HepG2 (cell line): ENCODE measurements around the gene SLC22A5. TPM values are rescaled to one million over a fixed set of nuclear protein-coding genes. Genes with fewer than 3 reads are reported as not detected.

ENCODE experiments used
- AHDC1 ChIP-seq: sonication (generic); formaldehyde crosslinking; IDR thresholded peaks from 2 replicates; pipeline ENCODE4 v1.5.1; 2020; ENCODE audit warnings: mild to moderate bottlenecking, missing genetic modification reagents, borderline replicate concordance
- CEBPB ChIP-seq: IDR thresholded peaks from 2 replicates; pipeline ENCODE4 v1.6.1; 2011; ENCODE audit warnings: low read depth, low read length, improper control_type of control experiment, borderline replicate concordance
- CHCHD3 ChIP-seq: sonication (generic); formaldehyde crosslinking; IDR thresholded peaks from 2 replicates; pipeline ENCODE4 v1.8.0; 2022; ENCODE audit warnings: mild to moderate bottlenecking, missing genetic modification reagents, moderate library complexity
- DRAP1 ChIP-seq: IDR thresholded peaks from 2 replicates; pipeline ENCODE4 v1.6.1; 2016; ENCODE audit warnings: missing genetic modification reagents, missing compliant biosample characterization
- ELK4 ChIP-seq: sonication (generic); formaldehyde crosslinking; IDR thresholded peaks from 2 replicates; pipeline ENCODE4 v1.9.0; 2021; ENCODE audit warnings: missing genetic modification reagents, borderline replicate concordance
- GATAD1 ChIP-seq: IDR thresholded peaks from 2 replicates; pipeline ENCODE4 v1.6.1; 2016; ENCODE audit warnings: missing genetic modification reagents, missing compliant biosample characterization
- HNRNPL ChIP-seq: fragments of 200-400 bp; formaldehyde crosslinking; IDR thresholded peaks from 2 replicates; pipeline ENCODE4 v1.6.1; 2017; ENCODE audit warnings: mild to moderate bottlenecking, low read depth, low read length
- MAX ChIP-seq: IDR thresholded peaks from 2 replicates; pipeline ENCODE4 v1.6.1; 2012; ENCODE audit warnings: inconsistent platforms
- NFATC3 ChIP-seq: sonication (generic); formaldehyde crosslinking; IDR thresholded peaks from 2 replicates; pipeline ENCODE4 v1.5.1; 2020; ENCODE audit warnings: mild to moderate bottlenecking, missing genetic modification reagents
- NFKB2 ChIP-seq: sonication (generic); formaldehyde crosslinking; IDR thresholded peaks from 2 replicates; pipeline ENCODE4 v1.4.0; 2020; ENCODE audit warnings: missing genetic modification reagents, borderline replicate concordance
- SALL1 ChIP-seq: sonication (generic); formaldehyde crosslinking; IDR thresholded peaks from 2 replicates; pipeline ENCODE4 v1.8.0; 2022; ENCODE audit warnings: mild to moderate bottlenecking, missing genetic modification reagents
- TIGD3 ChIP-seq: sonication (generic); formaldehyde crosslinking; IDR thresholded peaks from 2 replicates; pipeline ENCODE4 v1.5.1; 2020; ENCODE audit warnings: mild to moderate bottlenecking, missing genetic modification reagents, borderline replicate concordance
- USF2 ChIP-seq, 2 experiments: sonication (generic) in 1 of 2; formaldehyde crosslinking in 1 of 2; IDR thresholded peaks; 2 replicates each; pipeline versions ENCODE4 v1.5.1 to v1.6.1; 2011 to 2020; ENCODE audit warnings: borderline replicate concordance in 1 of 2, low read depth in 1 of 2, low read length in 1 of 2, mild to moderate bottlenecking in 1 of 2, missing genetic modification reagents in 1 of 2, moderate library complexity in 1 of 2
- ZMYM3 ChIP-seq: sonication (generic); formaldehyde crosslinking; IDR thresholded peaks from 2 replicates; pipeline ENCODE4 v1.5.1; 2020; ENCODE audit warnings: mild to moderate bottlenecking, missing genetic modification reagents
- ZNF530 ChIP-seq: sonication (generic); formaldehyde crosslinking; IDR thresholded peaks from 2 replicates; pipeline ENCODE4 v1.5.0; 2020; ENCODE audit warnings: low read depth, mild to moderate bottlenecking, missing genetic modification reagents
- ZNF567 ChIP-seq: sonication (generic); formaldehyde crosslinking; IDR thresholded peaks from 2 replicates; pipeline ENCODE4 v1.8.1; 2023; ENCODE audit warnings: mild to moderate bottlenecking, missing genetic modification reagents, borderline replicate concordance
- polyA plus RNA-seq, 8 experiments: library from polyadenylated mRNA; depleted of rRNA in 3 of 8; stranded (reverse) in 7 of 8; unstranded in 1 of 8; fragments of >200 nt; fragmentation: Illumina TruSeq in 4 of 8; extraction: Trizol in 4 of 8; gene quantifications; 2 replicates each; pipeline versions ENCODE4 v1.2.1 to v1.2.3, GENCODE V29; 2011 to 2016; ENCODE audit warnings: low read depth in 4 of 8, missing spikeins in 1 of 8, mixed read lengths in 1 of 8; ENCODE audit not compliant: insufficient read depth in 1 of 8
- total RNA-seq, 5 experiments: library from RNA; depleted of rRNA; stranded (reverse); fragments of >200 nt; fragmentation: Illumina TruSeq; extraction: Trizol; gene quantifications; 2 replicates each; pipeline ENCODE4 v1.2.3, GENCODE V29; 2016; ENCODE audit warnings: low read depth in 1 of 5

Gene SLC22A5
- total and polyA plus RNA-seq, 2 of the 13 experiments (the other 11 are each of a cell fraction or from before 2014, with no cell fraction given) = 7.1 to 15.1 TPM

- no peak for TF ChIP-seq CEBPB
- TF ChIP-seq CHCHD3 (CRISPR knock-in tag) = no peak
- TF ChIP-seq DRAP1 (CRISPR knock-in tag) = 0 out of 2 replicates have a peak, but pooled peaks have one; percentile 13
- TF ChIP-seq GATAD1 (CRISPR knock-in tag) = 0 out of 2 replicates have a peak, but pooled peaks have one; percentile 28
- no peak for TF ChIP-seq AHDC1 (CRISPR knock-in tag)
- TF ChIP-seq ZNF530 (CRISPR knock-in tag) = no peak
- TF ChIP-seq NFKB2 (CRISPR knock-in tag) = no peak
- no peak for TF ChIP-seq ZNF567
- no peak for TF ChIP-seq TIGD3 (CRISPR knock-in tag)
- no peak for TF ChIP-seq USF2 (IDR thresholded peaks at IDR 0.05; ENCODE audit: low read depth, low read length)
- TF ChIP-seq USF2 (CRISPR knock-in tag; IDR thresholded peaks at IDR 0.05; ENCODE audit: borderline replicate concordance) = no peak
- TF ChIP-seq MAX = no peak
- no peak for TF ChIP-seq NFATC3 (CRISPR knock-in tag)
- TF ChIP-seq HNRNPL = no peak
- peak; percentile 51; the same call in 1 of the 2 replicates for TF ChIP-seq SALL1
- no peak for TF ChIP-seq ZMYM3 (CRISPR knock-in tag)
- no peak for TF ChIP-seq ELK4 (CRISPR knock-in tag)
Observed at GRCh38 chr5:132419502-132420468, 50.3 kb downstream of the SLC22A5 start (continued).
